Measurements from ENCODE around the gene APOD.

GRCh38 chr3:195548501-195548900, 35.2 kb downstream of the APOD start:
- no peak for TF ChIP-seq CTCF (IDR thresholded peaks at IDR 0.05 in 2 of 3, conservative IDR thresholded peaks at IDR 0.05 in 1 of 3; ENCODE audit: control insufficient read depth in 2 of 3, extremely low read depth in 1 of 3, insufficient read depth in 1 of 3, low read depth in 3 of 3, low read length in 3 of 3)
- no peak for TF ChIP-seq POLR2AphosphoS2 (IDR thresholded peaks at IDR 0.05; ENCODE audit: low read depth, low read length)
- no peak for TF ChIP-seq JUND (IDR thresholded peaks at IDR 0.05; ENCODE audit: low read depth, low read length)
- no peak for TF ChIP-seq SUPT20H (IDR thresholded peaks at IDR 0.05; ENCODE audit: borderline replicate concordance, control insufficient read depth, low read depth, low read length)

All from GM12878 (cell line).